Activated B cell treated with CpG ODN at 0.5 μM for 24 hours (primary cell): ENCODE data around the gene OTX1. TPM values are rescaled to one million over a fixed set of nuclear protein-coding genes. Genes with fewer than 3 reads are reported as not detected.

Source experiments
- ATAC-seq: fragments of 200-7000 bp; cut with Tn5 transposase; one replicate; pipeline ENCODE4 v1.10.0; 2021; ENCODE audit warnings: low read depth, mild to moderate bottlenecking, moderate library complexity
- CTCF ChIA-PET: fragments of 350-600 bp; sonication (Branson Sonifier 250); formaldehyde crosslinking; loops from one replicate; lab custom pipeline; 2021; ENCODE audit warnings: antibody characterized with exemption; lab: Charles Lee
- POLR2A ChIA-PET: fragments of 350-600 bp; sonication (Branson Sonifier 250); formaldehyde crosslinking; loops from one replicate; lab custom pipeline; 2021; ENCODE audit warnings: antibody characterized with exemption; lab: Charles Lee
- DNase-seq: peaks from one replicate; pipeline ENCODE4 v3.0.0; 2022
- H3K27ac Mint-ChIP-seq: one replicate; pipeline ENCODE4 v1.8.0; 2020; ENCODE audit warnings: mixed read lengths
- H3K27me3 Mint-ChIP-seq: one replicate; pipeline ENCODE4 v1.8.0; 2021; ENCODE audit warnings: mixed read lengths
- H3K36me3 Mint-ChIP-seq: one replicate; pipeline ENCODE4 v1.8.0; 2021; ENCODE audit warnings: low read depth, mixed read lengths
- H3K4me1 Mint-ChIP-seq: one replicate; pipeline ENCODE4 v1.8.0; 2021; ENCODE audit warnings: mixed read lengths
- H3K4me3 Mint-ChIP-seq: one replicate; pipeline ENCODE4 v1.8.0; 2020; ENCODE audit warnings: mild to moderate bottlenecking, mixed read lengths
- H3K9me3 Mint-ChIP-seq: one replicate; pipeline ENCODE4 v1.8.0; 2020; ENCODE audit warnings: mixed read lengths
- intact Hi-C: fragments of 100-400 bp; cut with micrococcal nuclease; formaldehyde crosslinking; loops from one replicate; pipeline ENCODE4 v1.15.1; 2024
- total RNA-seq: library from RNA; stranded (reverse); gene quantifications from 2 replicates; pipeline ENCODE4 v1.2.3, GENCODE V29; 2022
- TF ChIP-seq, protein P1 (sequence below): fragments of 200-600 bp; IDR thresholded peaks from one replicate; pipeline ENCODE4 v1.8.0; 2022; ENCODE audit warnings: antibody characterized with exemption, mild to moderate bottlenecking

The OTX1 gene
- total RNA-seq, 1 donor from 2014 or later = not detected

DNA sequence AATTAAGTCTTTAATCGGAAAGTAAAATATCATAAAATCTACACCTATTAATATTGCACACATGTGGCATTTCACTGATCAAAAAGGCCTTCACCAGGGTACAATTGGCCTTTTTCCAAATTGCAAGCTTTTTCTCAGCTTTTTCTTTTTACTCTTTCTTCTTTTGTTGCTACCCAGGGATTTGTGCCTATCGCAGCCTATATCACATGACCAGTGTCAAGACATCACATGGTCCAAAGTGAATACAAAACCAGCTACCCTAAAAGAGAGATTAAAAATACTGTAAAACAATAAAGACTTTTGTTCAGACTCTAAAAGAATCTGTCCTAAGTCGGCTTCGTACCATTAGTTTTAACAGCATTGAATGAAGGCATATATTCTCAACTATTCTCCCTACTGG is 15.0 kb upstream of the OTX1 start:
- no peak overlapping the region for H3K27ac Mint-ChIP-seq
- no peak overlapping the region for H3K4me3 Mint-ChIP-seq
- intact Hi-C loops = no loop called here

DNA sequence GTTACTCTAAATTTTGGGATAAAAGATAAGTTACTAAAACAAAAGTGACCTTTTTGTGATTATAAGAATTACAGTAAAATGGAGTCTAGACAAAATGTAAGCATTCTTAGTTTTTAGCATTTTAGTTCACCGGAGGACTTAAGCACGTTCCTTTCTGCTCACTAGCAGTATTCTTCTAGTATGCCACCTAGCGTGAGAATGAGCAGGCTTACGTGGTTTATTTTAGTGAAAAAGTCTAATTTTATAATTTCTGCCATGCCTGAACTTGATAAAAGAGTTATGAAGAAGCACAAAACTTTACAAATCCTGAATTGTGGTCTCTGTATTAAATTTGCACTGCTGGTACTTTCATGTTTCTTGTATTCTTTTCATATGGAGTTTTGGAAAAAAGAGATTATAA is 12.6 kb upstream of the OTX1 start:
- DNase-seq (no peak), ATAC-seq (no peak)
- TF ChIP-seq, protein P1, sequence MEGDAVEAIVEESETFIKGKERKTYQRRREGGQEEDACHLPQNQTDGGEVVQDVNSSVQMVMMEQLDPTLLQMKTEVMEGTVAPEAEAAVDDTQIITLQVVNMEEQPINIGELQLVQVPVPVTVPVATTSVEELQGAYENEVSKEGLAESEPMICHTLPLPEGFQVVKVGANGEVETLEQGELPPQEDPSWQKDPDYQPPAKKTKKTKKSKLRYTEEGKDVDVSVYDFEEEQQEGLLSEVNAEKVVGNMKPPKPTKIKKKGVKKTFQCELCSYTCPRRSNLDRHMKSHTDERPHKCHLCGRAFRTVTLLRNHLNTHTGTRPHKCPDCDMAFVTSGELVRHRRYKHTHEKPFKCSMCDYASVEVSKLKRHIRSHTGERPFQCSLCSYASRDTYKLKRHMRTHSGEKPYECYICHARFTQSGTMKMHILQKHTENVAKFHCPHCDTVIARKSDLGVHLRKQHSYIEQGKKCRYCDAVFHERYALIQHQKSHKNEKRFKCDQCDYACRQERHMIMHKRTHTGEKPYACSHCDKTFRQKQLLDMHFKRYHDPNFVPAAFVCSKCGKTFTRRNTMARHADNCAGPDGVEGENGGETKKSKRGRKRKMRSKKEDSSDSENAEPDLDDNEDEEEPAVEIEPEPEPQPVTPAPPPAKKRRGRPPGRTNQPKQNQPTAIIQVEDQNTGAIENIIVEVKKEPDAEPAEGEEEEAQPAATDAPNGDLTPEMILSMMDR = no peak
- Mint-ChIP-seq H3K4me3 (no peak overlapping the region), H3K27me3 (no peaks in the 10 kb centered on the region), H3K27ac (no peak overlapping the region), H3K36me3 (peaks cover 3% of the 10 kb centered on the region), H3K9me3 (no peaks in the 10 kb centered on the region), H3K4me1 (no peaks in the 10 kb centered on the region)
- intact Hi-C loops = no loop called here
- ChIA-PET POLR2A (no interaction called here), CTCF (no interaction called here)

More for the DNA sequence above, 15.0 kb upstream of the OTX1 start:
- Mint-ChIP-seq H3K27me3 (no peaks in the 10 kb centered on the region), H3K36me3 (peaks cover 3% of the 10 kb centered on the region), H3K9me3 (no peaks in the 10 kb centered on the region), H3K4me1 (no peaks in the 10 kb centered on the region)
- DNase-seq (no peak), ATAC-seq (no peak)
- TF ChIP-seq, protein P1 = no peak
- ChIA-PET POLR2A (no interaction called here), CTCF (no interaction called here)

DNA sequence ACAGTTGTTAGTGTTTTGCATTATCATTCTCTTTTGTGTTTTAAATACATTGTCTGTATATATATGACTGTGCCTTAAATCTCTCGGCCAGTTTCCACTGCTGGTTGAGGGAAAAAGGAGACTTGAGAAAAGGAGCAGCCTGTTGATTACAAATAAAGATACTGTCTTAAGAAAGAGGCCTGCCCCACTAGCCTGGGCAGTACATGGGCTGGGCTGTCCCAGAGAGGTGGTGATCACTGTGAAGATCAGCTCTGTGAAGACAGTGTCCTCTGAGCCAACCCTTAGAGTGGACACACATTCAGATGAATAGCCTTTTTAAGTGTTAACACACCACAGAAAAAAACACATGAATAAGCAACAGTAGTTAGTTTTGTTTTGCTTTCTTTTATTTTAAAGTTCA is 10.0 kb upstream of the OTX1 start:
- ChIA-PET POLR2A (no interaction called here), CTCF (no interaction called here)
- Mint-ChIP-seq H3K27ac (no peak overlapping the region), H3K36me3 (peaks cover 7% of the 10 kb centered on the region), H3K4me3 (no peak overlapping the region), H3K9me3 (no peaks in the 10 kb centered on the region), H3K27me3 (peaks cover 15% of the 10 kb centered on the region), H3K4me1 (no peaks in the 10 kb centered on the region)
- intact Hi-C loops = no loop called here
- ATAC-seq (no peak), DNase-seq (no peak)
- TF ChIP-seq, protein P1 = no peak

GRCh38 chr2:63041592-63041991 is 9.0 kb upstream of the OTX1 start:
- Mint-ChIP-seq H3K36me3 (peaks cover 10% of the 10 kb centered on the region), H3K4me3 (no peak overlapping the region), H3K27ac (no peak overlapping the region), H3K4me1 (peaks cover under 1% of the 10 kb centered on the region), H3K27me3 (peaks cover 25% of the 10 kb centered on the region), H3K9me3 (no peaks in the 10 kb centered on the region)
- intact Hi-C loops = no loop called here
- DNase-seq = no peak
- TF ChIP-seq, protein P1 = no peak
- CTCF ChIA-PET = interaction anchor here (0.5 kb wide), 1 partner anchor 13 kb away, joined by 4 read pairs; no protein-coding TSS in a partner anchor
- ATAC-seq = no peak
- POLR2A ChIA-PET = no interaction called here

- Mint-ChIP-seq H3K27ac (no peak overlapping the region), H3K4me1 (peaks cover 30% of the 10 kb centered on the region), H3K4me3 (no peak overlapping the region), H3K9me3 (no peaks in the 10 kb centered on the region), H3K36me3 (peaks cover 7% of the 10 kb centered on the region), H3K27me3 (peaks cover 47% of the 10 kb centered on the region)
- ATAC-seq (no peak), DNase-seq (no peak)
- POLR2A ChIA-PET = no interaction called here
- intact Hi-C loops = loop anchor here (5.0 kb wide), 1 partner anchor 337 kb away; the partner anchor contains the start of gene EHBP1
- CTCF ChIA-PET = no interaction called here
- TF ChIP-seq, protein P1 = no peak
Measured at GRCh38 chr2:63044362-63045327, 6.0 kb upstream of the OTX1 start.
